Measurements from ENCODE around the gene ERBB2. TPM values are rescaled to one million over a fixed set of nuclear protein-coding genes. Genes with fewer than 3 reads are reported as not detected.

The ERBB2 gene
- total and polyA plus RNA-seq, 9 of the 15 experiments (the other 6 are each of a cell fraction or from before 2014, with no cell fraction given): 0.74 to 5.6 (median 3.3) TPM

DNA sequence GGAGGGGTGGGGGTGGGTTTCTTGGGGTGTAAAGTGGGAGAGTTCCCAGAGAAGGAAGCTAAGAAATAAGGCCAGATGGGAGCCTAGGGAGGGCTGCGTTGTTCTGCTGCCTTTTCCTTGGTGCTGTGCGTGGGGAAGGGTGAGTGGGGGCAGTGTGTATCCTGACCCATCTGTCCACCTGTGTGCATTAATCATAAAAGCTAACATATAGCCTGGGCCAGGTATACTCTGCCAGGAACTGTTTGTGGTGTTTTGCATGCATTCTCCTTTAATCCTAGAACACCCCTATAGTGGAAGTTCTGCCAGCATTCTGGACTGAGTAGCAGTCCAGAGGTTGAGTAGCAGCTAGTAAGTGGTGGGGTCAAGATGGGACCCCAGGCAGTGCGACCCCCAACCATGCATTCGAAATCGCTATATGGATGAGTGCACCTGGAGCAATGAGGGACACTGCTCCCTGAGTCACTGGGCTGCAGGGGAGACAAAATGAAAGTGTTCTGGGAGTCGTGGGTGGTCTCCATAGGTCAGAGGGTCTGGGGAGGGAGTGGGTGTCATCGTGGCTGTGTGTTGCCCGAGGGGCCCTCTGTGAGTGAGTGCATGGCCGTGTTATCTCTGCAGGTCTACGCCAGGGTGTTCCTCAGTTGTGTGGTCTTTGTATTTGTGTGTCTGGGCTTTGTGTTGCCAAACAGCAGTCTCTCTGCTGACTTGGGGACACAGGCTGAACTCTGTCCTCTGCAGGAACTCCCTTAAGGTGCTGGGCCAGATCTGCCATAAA is 1.3 kb downstream of the ERBB2 start:
- Histone ChIP-seq H3K4me1 (replicated peaks in 1 of 2; ENCODE audit: control insufficient read depth in 2 of 2, insufficient read depth in 2 of 2, low read length in 2 of 2) (peaks cover 0 to 26% of the 10 kb centered on the region in 2 experiments; a peak in 3 of 5 replicates), H3K27ac (ENCODE audit: extremely low read depth, low read depth, low read length) (no peak overlapping the region), H3K79me2 (ENCODE audit: control insufficient read depth, insufficient read depth, low read length) (no peaks in the 10 kb centered on the region), H3K9ac (ENCODE audit: insufficient read depth in 1 of 2, low read depth in 2 of 2, low read length in 2 of 2) (peak overlapping the region in 1 of 2 experiments; percentile 43; a peak in 1 of 4 replicates), H3K9me3 (replicated peaks; ENCODE audit: control insufficient read depth, insufficient read depth, low read depth, low read length) (no peaks in the 10 kb centered on the region), H3K9me1 (ENCODE audit: control insufficient read depth, insufficient read depth, low read length) (no peaks in the 10 kb centered on the region), H3K4me3 (no peak overlapping the region), H3K36me3 (ENCODE audit: control insufficient read depth, insufficient read depth, low read length) (no peaks in the 10 kb centered on the region), H3K27me3 (ENCODE audit: control insufficient read depth in 2 of 2, insufficient read depth in 2 of 2, low read length in 2 of 2) (no peaks in the 10 kb centered on the region; a peak in 1 of 5 replicates), H3K4me2 (ENCODE audit: insufficient read depth, low read length) (no peak overlapping the region), H2AFZ (ENCODE audit: low read depth, low read length) (no peak overlapping the region), H4K20me1 (replicated peaks; ENCODE audit: control insufficient read depth, insufficient read depth, low read length) (no peaks in the 10 kb centered on the region; the same call in 1 of the 2 replicates)
- in situ Hi-C loops (cut with MboI): no loop called here
- intact Hi-C loops (cut with micrococcal nuclease): no loop called here
- no peak for DNase-seq (ENCODE audit: extremely low read depth in 1 of 4, low spot score in 3 of 4)
- TF ChIP-seq ZNF589 (CRISPR knock-in tag; IDR thresholded peaks at IDR 0.05; ENCODE audit: low read depth) (no peak), ZNF668 (CRISPR knock-in tag; IDR thresholded peaks at IDR 0.05) (no peak), PML (IDR thresholded peaks at IDR 0.05; ENCODE audit: low read length) (no peak), CCAR2 (IDR thresholded peaks at IDR 0.05; ENCODE audit: low read depth, low read length) (no peak), RFX7 (CRISPR knock-in tag; IDR thresholded peaks at IDR 0.05) (no peak), ZNF76 (CRISPR knock-in tag; IDR thresholded peaks at IDR 0.05; ENCODE audit: borderline replicate concordance) (no peak)
- TF ChIP-seq, protein P1, sequence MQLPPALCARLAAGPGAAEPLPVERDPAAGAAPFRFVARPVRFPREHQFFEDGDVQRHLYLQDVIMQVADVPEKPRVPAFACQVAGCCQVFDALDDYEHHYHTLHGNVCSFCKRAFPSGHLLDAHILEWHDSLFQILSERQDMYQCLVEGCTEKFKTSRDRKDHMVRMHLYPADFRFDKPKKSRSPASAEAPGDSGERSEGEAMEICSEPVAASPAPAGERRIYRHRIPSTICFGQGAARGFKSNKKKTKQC (CRISPR knock-in tag; IDR thresholded peaks at IDR 0.05): no peak
- TF ChIP-seq, protein P2, sequence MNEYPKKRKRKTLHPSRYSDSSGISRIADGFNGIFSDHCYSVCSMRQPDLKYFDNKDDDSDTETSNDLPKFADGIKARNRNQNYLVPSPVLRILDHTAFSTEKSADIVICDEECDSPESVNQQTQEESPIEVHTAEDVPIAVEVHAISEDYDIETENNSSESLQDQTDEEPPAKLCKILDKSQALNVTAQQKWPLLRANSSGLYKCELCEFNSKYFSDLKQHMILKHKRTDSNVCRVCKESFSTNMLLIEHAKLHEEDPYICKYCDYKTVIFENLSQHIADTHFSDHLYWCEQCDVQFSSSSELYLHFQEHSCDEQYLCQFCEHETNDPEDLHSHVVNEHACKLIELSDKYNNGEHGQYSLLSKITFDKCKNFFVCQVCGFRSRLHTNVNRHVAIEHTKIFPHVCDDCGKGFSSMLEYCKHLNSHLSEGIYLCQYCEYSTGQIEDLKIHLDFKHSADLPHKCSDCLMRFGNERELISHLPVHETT (CRISPR knock-in tag; conservative IDR thresholded peaks at IDR 0.05 in 1 of 2, IDR thresholded peaks at IDR 0.05 in 1 of 2): no peak
- no peak for FAIRE-seq
- POLR2A ChIA-PET: interaction anchor here (0.6 to 1.5 kb wide), 3 partner anchors 13 to 288 kb away, joined by 3 to 7 read pairs (median 3); no protein-coding TSS in a partner anchor
- BruUV-seq (replicated peaks): no TSS peak
- WGBS (ENCODE audit: insufficient coverage, low coverage, missing lambda C conversion rate): 28% methylated on average over 10 of the region's 10 CpGs
- ATAC-seq: peak; percentile 35; the same call in 1 of the 3 replicates
- CTCF ChIA-PET (ENCODE audit: low intra/inter-chr PET ratio): no interaction called here
